Transverse colon (tissue), 4 donors: ENCODE data around the gene KIF1B. TPM values are rescaled to one million over a fixed set of nuclear protein-coding genes. Genes with fewer than 3 reads are reported as not detected.

Source experiments
- DNase-seq: peaks from one replicate; pipeline ENCODE4 v3.0.0-alpha.2; 2019
- H3K27ac ChIP-seq, 4 donors: fragments of 200-600 bp; sonication (generic); 2 replicates each; pipeline ENCODE4 v1.5.1; 2016 to 2018; ENCODE audit warnings: inconsistent platforms in 4 of 4
- H3K27me3 ChIP-seq: fragments of 200-600 bp; sonication (generic); 2 replicates; pipeline ENCODE4 v1.5.1; 2017; ENCODE audit warnings: inconsistent platforms
- H3K36me3 ChIP-seq, 4 donors: fragments of 200-600 bp; sonication (generic); 2 replicates each; pipeline ENCODE4 v1.5.1; 2017 to 2019; ENCODE audit warnings: inconsistent platforms in 4 of 4
- H3K4me1 ChIP-seq, 4 donors: fragments of 200-600 bp; sonication (generic); 2 replicates each; pipeline ENCODE4 v1.5.1; 2017 to 2020; ENCODE audit warnings: inconsistent platforms in 4 of 4
- H3K4me3 ChIP-seq, 4 donors: fragments of 200-600 bp; sonication (generic); 1 replicate in 1 of 4; 2 replicates in 3 of 4; pipeline versions ENCODE4 v1.5.1 to v1.6.1; 2017 to 2019; ENCODE audit warnings: inconsistent platforms in 4 of 4
- H3K9me3 ChIP-seq, 2 donors: fragments of 200-600 bp; sonication (generic); 2 replicates each; pipeline ENCODE4 v1.5.1; 2017 to 2019; ENCODE audit warnings: inconsistent platforms in 2 of 2
- CTCF ChIP-seq, 5 experiments: fragments of 200-600 bp in 3 of 5; fragments of 450-650 bp in 2 of 5; sonication (generic) in 3 of 5; IDR thresholded peaks; 1 replicate in 2 of 5; 2 replicates in 3 of 5; pipeline ENCODE4 v1.5.1; 2016 to 2017; ENCODE audit warnings: antibody characterized with exemption in 5 of 5, inconsistent platforms in 3 of 5, mild to moderate bottlenecking in 2 of 5, moderate library complexity in 1 of 5
- EP300 ChIP-seq: sonication (generic); formaldehyde crosslinking; IDR thresholded peaks from one replicate; pipeline ENCODE4 v1.6.1; 2017; ENCODE audit warnings: antibody characterized with exemption, low read depth
- POLR2A ChIP-seq: fragments of 450-650 bp; IDR thresholded peaks from one replicate; pipeline ENCODE4 v1.6.1; 2016; ENCODE audit warnings: antibody characterized with exemption, mild to moderate bottlenecking, moderate library complexity
- POLR2AphosphoS5 ChIP-seq, 3 donors: sonication (generic); formaldehyde crosslinking; IDR thresholded peaks; one replicate each; pipeline ENCODE4 v1.6.1; 2016; ENCODE audit warnings: antibody characterized with exemption in 3 of 3
- WGBS, 2 donors: methylation state at CpG; one replicate each; pipeline ENCODE4 v1.1.5; 2018; ENCODE audit warnings: low coverage in 1 of 2; 5-methylcytosine and 5-hydroxymethylcytosine counted together
- in situ Hi-C, 4 donors: fragments of 200-750 bp; cut with MboI; loops; one replicate each; pipeline versions ENCODE4 v1.15.0 to v1.15.1; 2017; ENCODE audit warnings: low sequenced_read_pairs in 3 of 4, low pct_ligation_motif_present in 1 of 4, low pct_unique_long_range_greater_than_20kb in 1 of 4
- intact Hi-C: fragments of 100-400 bp; cut with DNase I; formaldehyde crosslinking; loops from one replicate; pipeline ENCODE4 v1.15.1; 2023; ENCODE audit warnings: low total_unique reads
- total RNA-seq, 4 donors: library from RNA; depleted of rRNA; stranded (reverse); fragments of >200 nt; gene quantifications; one replicate each; pipeline ENCODE4 v1.1.0, GENCODE V29; 2016

Gene KIF1B
- total RNA-seq, 4 donors from 2014 or later, result 50.9 to 87.9 (median 71.4) TPM

- intact Hi-C loops (no loop called here), in situ Hi-C loops (no loop called here)
- H3K27ac ChIP-seq, result no peak overlapping the region
- no peaks in the 10 kb centered on the region for H3K27me3 ChIP-seq
- no peak for TF ChIP-seq CTCF (IDR thresholded peaks at IDR 0.05)
- TF ChIP-seq POLR2AphosphoS5 (IDR thresholded peaks at IDR 0.05), result no peak
- TF ChIP-seq POLR2A, result no peak
- TF ChIP-seq EP300, result no peak
- WGBS, 2 donors, result 57 to 89% methylated on average over 3 to 7 of the region's 7 CpGs
- no peaks in the 10 kb centered on the region for H3K9me3 ChIP-seq
- H3K4me3 ChIP-seq, result no peak overlapping the region
- peaks cover 0 to 25% (median 9%) of the 10 kb centered on the region in 4 donors for H3K36me3 ChIP-seq
- DNase-seq, result no peak
- H3K4me1 ChIP-seq, result peaks cover 0 to 3% (median 0%) of the 10 kb centered on the region in 4 donors
Observed at GRCh38 chr1:10181154-10181553, 29.2 kb upstream of the KIF1B start.

- H3K27ac ChIP-seq, result no peak overlapping the region
- TF ChIP-seq CTCF (IDR thresholded peaks at IDR 0.05) (no peak), POLR2AphosphoS5 (IDR thresholded peaks at IDR 0.05) (no peak), POLR2A (no peak), EP300 (no peak)
- H3K36me3 ChIP-seq, result peaks cover 0 to 3% (median under 1%) of the 10 kb centered on the region in 4 donors
- in situ Hi-C loops (no loop called here), intact Hi-C loops (no loop called here)
- H3K27me3 ChIP-seq, result no peaks in the 10 kb centered on the region
- 77 to 94% methylated on average over 2 of the region's 2 CpGs for WGBS, 2 donors
- no peak overlapping the region for H3K4me3 ChIP-seq
- no peaks in the 10 kb centered on the region for H3K9me3 ChIP-seq
- H3K4me1 ChIP-seq, result peaks cover 0 to 3% (median 0%) of the 10 kb centered on the region in 4 donors
- no peak for DNase-seq
Observed at GRCh38 chr1:10185759-10186158, 24.6 kb upstream of the KIF1B start.

- intact Hi-C loops, result no loop called here
- 85 to 100% methylated on average over 4 to 12 of the region's 12 CpGs for WGBS, 2 donors
- H3K9me3 ChIP-seq, result no peaks in the 10 kb centered on the region
Observed at GRCh38 chr1:10186331-10187025, 23.9 kb upstream of the KIF1B start.

GRCh38 chr1:10187026-10187334 lies 23.4 kb upstream of the KIF1B start:
- intact Hi-C loops (no loop called here), in situ Hi-C loops (no loop called here)
- Histone ChIP-seq H3K27ac (no peak overlapping the region), H3K9me3 (no peaks in the 10 kb centered on the region), H3K4me3 (no peak overlapping the region), H3K27me3 (no peaks in the 10 kb centered on the region), H3K4me1 (peaks cover 0 to 3% (median 0%) of the 10 kb centered on the region in 4 donors), H3K36me3 (no peaks in the 10 kb centered on the region)
- no peak for TF ChIP-seq CTCF (IDR thresholded peaks at IDR 0.05)
- TF ChIP-seq POLR2A, result no peak
- no peak for TF ChIP-seq POLR2AphosphoS5 (IDR thresholded peaks at IDR 0.05)
- TF ChIP-seq EP300, result no peak
- DNase-seq, result no peak
- 92 to 100% methylated on average over 4 of the region's 4 CpGs for WGBS, 2 donors

More at GRCh38 chr1:10186331-10187025, 23.9 kb upstream of the KIF1B start:
- Histone ChIP-seq H3K36me3 (no peaks in the 10 kb centered on the region), H3K27ac (no peak overlapping the region), H3K4me3 (no peak overlapping the region), H3K4me1 (peaks cover 0 to 3% (median 0%) of the 10 kb centered on the region in 4 donors), H3K27me3 (no peaks in the 10 kb centered on the region)
- in situ Hi-C loops, result no loop called here
- no peak for TF ChIP-seq POLR2AphosphoS5 (IDR thresholded peaks at IDR 0.05)
- TF ChIP-seq CTCF (IDR thresholded peaks at IDR 0.05), result no peak
- no peak for TF ChIP-seq EP300
- TF ChIP-seq POLR2A, result no peak
- no peak for DNase-seq
